ENCODE measurements around the gene CHRM2.

The CHRM2 gene

DNA sequence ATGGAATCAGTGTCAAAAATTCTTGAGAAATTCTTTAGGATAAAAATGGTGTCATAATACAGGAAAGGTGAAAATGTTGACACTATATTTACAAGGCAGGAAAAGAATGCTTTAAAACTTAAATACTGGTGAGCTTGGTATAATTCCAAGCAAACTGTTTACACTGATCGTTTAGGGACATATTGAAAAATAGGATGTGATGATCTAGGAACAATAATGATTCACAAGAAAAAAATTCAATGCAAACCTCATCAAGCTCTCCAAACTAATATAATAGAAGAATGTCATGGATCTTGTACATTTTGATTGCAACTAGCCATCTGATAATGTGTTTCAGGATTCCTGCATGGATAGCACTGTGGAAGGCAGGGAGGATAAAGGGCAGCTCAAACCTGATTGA, 98.4 kb downstream of the CHRM2 start:
- DNase-seq: no peak

DNA sequence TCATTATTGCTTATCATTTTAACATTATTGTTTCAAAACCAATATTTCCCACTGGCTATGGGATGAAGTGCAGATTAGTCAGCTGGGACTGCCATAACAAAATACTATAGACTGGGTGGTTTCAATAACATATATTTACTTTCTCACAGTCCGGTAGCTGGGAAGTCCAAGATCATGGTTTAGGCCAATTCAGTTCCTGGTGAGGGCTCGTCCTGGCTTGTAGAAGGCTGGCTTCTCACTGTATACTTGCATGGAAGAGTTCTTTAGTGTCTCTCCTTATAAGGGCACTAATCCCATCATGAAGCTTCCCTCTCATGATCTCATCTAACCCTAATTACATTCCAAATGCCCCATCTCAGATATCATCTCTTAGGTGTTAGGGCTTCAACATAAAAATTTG, 101.3 kb downstream of the CHRM2 start:
- DNase-seq: no peak

DNA sequence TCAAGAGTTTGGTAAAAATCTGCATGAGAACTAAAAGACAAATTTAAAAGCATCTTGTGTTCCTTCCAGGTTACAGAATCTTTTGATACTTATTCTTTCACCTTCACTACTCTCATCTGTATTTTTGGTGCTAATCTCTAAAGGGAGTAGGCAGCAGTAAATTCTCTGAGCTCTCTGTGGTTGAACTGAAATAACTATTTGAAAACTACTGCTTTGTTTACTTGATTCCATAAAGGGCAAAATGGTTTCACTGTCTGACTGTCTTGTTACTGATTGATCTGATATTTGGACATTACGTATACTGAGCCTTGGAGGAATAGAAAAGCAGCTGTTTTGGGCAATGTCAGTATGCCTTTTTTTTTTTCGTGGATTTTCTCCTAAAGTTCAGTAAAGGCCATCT, 103.3 kb downstream of the CHRM2 start:
- no peak for DNase-seq

DNA sequence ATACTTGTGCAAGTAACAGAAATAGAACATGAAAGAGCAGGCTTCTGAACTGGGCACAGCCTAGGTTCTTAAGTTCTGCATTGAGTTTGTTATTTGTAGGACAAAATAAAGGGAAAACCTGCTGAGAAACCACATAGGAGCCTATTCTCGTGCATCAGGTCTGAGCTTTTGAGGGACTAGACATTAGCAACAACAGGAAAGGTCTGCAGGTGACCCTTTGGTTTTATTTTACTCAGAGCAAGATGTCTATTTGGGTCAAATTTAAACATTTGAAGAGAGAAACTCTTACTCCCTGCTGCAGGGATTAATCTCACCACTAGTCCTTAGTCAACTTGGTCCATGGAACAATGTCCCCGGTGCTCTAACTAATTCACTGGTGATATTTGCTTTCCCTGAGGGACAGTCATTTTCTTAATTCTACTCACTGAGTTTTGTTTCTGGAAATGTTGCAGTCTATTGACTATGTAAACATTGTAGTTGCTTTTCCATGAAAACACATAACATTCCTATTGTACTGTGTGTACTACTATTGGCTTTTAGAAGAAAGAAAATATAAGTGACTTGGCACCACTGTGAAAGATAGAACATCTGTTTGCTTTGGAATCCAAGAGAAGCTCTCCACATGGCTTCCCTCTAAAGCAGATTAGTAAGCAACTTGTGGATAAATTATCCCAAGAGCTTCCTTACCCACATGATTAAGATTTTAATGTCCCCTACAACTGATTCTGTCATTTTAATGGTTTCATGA, 108.2 kb downstream of the CHRM2 start:
- DNase-seq: no peak

DNA sequence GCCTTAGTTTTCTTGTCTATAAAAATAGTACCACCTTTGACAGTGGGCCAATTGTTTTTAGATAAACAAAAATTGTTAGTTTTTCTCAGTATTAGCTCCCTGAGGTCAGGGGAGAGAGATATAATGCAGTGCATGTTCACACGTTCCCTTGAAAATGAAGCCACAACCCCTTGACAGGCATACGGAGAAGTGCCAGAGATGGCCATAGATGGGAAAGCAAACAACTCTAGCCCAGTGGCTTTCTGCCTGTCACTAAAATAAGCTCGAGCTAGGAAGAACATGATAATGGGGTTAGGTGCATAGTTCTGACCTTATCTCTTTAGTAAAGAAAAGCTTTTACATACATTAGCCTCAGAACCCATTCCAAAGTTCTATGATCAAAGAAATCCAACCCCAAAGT, 124.9 kb downstream of the CHRM2 start:
- DNase-seq: no peak

DNA sequence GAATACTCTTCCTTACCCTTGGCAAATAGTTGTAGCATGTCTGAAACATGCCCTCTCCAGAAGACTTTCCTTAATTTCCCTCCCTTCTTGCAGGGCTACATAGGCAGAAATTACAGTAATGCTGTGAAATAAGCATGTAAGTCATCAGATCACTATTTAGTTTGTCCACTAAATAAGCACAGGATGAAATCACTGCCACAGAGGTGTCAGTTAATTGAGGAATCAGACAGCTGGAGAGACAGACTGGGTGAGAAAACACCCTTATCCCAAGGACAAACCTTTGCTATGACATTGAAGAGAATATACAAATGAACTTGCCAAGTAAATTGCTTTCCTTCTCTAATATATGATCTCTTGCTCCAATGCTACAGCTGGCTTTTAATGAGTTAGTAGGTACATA, 129.3 kb downstream of the CHRM2 start:
- DNase-seq: no peak

DNA sequence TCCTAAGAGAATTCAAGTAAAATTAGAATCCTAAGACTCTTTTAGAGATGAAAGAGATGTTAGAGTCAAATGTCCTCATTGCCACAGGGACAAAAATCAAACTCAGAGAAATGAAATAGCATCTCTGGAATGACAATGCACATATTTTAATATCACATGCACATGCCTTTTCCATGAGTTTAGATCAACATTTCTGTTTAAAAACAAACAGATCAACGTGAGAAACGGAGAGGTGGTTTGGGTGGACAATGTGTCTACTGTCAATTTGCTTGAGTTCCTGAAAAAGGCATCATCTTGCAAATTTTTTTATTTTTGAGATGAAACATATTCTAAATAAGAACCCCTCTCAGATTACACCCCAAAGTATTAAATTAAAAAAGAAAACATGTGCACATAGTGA, 130.0 kb downstream of the CHRM2 start:
- no peak for DNase-seq

DNA sequence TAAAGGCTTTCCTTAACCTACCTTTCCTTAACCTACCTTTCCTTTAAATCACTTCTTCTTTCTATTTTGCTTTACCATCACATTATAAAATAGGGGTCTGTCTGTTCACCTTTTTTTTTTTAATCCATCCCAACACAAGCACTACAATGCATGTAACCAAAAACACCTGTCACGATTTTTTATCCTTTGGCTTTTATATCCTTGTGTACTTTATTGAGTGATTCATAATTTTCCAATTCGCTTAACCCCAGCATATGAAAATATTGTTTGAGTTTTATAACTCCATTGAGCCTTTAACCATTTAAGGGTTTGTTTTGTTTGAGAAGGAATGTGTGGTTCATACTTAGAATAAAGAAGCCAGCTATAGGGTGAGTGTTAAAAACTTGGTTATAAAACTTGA, 132.2 kb downstream of the CHRM2 start:
- no peak for DNase-seq

DNA sequence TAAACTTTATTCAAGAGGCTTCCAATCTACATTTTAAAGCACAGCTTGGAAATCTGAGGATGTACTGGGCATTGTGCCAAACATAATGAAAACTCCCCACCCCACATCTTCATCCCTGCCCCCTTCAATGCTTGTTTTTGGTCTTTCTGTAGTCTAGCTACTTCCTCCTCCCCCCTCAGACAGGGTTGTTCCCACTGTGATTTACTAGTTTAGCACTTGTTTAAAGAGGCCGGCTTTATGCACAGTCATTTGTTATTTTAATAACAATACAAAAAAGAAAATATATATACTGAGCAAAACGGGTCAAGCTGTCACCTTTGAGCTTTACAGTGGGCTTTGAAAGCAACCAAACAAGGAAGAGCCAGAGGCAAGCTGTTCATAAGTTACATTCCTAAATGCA, 132.6 kb downstream of the CHRM2 start:
- no peak for DNase-seq

DNA sequence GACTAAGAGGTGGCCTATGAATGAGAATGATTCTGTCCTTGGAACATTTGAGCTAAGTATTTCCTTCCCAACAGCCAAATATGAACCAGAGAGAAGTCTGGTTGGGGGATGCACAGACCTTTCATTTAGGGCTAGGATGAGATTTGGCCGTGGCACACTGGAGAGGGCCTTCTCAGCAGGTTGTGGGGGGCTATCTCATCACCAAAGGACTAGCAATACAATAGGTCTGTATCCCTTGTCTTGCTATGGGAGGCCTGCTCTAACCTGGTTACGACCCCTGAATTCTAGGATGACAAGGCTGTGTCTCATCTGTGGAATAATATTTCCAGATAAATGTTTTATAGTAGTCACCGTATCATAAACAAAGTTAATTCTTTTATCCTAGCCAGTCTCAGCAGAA, 133.0 kb downstream of the CHRM2 start:
- no peak for DNase-seq

DNA sequence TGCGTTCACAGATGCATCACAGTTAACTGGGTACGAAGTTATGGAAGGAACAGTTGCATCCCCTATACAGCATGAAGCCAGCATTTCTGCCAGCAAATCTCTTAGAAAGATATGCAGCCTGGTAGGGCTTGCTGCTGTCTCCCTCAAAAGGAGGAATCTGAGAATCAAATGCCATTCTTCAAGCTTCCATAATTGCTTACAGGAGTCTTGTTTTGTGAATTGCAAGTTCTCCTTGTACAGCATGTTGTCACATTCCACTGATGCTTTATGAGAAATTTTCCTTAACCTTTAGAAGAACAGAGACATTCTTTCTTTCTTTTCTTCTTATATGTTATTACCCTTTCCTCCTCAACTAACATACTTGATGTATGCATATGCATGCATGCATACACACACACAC, 134.6 kb downstream of the CHRM2 start:
- DNase-seq: no peak

DNA sequence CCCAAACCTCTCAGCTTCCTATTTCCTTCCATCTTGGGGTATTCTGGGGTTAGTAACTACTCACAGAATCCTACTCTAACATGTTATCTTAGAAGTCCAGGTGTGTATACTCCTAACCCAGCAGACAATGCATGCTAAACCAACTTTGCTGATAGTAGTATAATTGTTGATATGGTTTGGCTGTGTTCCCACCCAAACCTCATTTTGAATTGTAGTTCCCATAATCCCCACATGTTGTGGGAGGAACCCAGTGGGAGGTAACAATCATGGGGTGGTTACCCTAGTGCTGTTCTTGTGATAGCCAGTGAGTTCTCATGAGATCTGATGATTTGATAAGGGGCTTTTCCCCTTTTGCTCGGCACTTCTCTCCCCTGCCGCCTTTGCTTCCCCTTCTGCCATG, 135.1 kb downstream of the CHRM2 start:
- DNase-seq: no peak

DNA sequence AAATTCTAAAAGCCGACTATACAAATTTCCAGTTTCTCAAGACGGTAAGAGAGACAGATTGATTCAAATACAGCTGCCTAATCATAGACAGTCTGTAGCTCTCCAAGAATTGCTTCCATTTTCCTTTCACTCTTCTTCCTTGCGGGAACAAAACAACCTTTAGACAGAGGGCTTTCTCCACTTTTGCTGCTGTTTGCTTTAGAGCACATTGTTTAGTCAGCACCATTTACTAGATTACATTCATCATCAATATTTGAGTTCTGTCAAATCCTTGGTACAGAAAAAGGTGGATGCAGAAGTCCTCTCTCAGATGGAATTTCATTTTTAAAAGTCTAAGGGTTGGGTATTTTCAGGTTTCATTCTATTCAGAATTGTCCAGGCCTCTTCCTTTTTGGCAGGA, 137.4 kb downstream of the CHRM2 start:
- no peak for DNase-seq

DNA sequence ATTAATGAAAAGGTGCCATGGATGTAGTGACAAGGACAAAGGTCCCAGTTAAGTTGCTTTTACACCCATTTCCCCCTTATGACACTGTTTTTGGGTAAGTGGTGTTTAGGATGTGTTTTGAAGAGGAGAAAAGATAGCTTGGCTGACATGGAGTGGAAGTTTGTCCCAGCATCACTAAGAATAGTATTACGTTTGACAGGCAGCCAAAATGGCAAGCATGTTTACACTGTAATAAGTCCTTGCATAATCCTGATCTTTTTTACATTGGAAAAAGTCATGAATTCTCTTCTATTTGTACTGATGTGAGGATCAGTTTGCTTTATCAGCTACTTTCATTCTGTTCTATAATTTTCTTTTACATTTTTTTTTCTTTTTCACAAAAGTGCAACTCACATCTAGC, 137.8 kb downstream of the CHRM2 start:
- DNase-seq: no peak

DNA sequence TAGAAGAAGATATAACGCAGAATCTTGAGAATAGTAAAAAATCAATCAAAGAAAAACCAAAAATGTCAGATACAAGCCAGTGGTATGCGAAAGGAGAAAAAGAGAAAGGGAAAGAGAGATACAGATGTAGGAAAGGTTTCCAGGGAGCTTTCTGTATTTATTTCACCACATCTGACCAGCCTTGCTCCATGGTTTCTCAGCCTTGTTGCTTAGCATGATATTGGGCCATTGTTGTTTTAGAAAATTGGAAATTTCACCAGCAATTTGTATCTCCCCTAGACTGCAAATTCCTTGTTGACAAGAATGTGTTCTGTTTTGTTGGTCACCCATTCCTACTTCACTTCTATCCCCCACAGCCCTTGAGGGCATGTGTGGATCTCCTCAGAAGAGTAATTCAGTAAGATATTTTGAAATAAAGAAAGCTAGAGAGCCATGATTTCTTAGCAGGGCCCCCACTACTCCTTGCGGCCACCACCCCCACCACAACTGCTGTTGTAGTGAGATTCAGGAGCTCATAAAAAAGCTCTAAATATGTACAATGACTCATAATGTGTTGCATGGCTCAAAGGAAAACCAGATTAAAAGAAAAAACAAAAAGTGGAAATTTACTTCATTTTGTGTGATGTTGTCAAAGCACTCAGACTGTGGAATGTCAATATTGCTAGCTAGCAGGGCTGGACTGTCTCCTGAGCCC, 138.7 kb downstream of the CHRM2 start:
- DNase-seq: no peak

DNA sequence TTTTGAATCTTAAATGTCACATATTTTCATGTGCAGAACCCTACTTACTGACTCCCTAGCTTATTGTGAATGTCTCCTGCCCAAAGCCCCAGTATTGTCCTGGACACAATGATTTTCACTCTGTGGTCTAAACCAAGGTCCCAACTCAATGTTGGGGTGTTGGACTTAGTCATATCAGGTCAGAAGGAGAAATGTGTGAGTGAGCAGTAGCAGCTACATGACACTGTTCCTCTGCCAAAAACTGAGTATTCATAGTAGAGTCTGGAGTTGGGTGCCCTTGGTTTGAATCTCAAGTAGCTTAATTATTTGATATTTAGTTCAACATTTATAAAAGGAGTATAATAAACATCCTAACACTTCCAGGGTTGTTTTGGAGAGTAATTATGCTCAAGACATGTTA, 141.0 kb downstream of the CHRM2 start:
- DNase-seq: no peak

DNA sequence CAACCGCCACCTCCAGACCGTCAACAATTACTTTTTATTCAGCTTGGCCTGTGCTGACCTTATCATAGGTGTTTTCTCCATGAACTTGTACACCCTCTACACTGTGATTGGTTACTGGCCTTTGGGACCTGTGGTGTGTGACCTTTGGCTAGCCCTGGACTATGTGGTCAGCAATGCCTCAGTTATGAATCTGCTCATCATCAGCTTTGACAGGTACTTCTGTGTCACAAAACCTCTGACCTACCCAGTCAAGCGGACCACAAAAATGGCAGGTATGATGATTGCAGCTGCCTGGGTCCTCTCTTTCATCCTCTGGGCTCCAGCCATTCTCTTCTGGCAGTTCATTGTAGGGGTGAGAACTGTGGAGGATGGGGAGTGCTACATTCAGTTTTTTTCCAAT, 146.6 kb downstream of the CHRM2 start:
- DNase-seq: no peak

DNA sequence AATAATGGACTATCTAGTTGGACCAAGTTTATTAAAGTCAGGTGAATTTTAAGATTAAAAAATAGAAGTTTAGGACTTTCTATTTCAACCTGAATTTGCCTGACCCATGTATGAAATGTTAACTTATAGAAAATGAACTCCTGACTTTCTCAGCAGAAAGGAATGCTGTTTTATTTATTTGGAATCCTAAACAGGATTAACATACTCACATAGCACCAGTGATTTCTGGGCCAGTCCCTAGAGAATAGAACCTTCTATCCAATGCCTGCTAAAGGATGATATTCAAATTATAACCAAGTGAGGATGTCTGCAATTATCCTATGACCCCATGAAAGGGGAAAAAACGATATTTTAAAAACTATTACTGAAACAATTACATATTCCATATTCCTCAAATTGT, 148.8 kb downstream of the CHRM2 start:
- DNase-seq: no peak

DNA sequence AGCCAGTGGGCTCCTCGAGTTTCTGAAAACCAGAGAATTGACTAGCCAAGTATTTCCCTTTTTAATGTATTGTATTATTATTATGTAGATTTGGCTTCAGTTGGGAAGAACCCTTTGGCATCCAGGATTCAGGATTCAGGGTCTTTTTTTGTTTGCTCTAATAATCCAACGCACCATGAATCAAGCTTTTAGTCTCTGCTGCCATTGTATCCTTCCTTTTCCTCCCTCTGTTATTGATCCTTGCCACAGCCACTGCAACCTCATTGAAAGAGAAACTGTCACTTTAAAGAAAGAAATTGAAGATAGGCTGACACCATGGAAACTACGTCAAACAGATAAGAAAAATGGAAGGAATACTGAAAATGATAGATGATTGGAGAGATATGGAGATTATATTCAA, 150.0 kb downstream of the CHRM2 start:
- DNase-seq: no peak

DNA sequence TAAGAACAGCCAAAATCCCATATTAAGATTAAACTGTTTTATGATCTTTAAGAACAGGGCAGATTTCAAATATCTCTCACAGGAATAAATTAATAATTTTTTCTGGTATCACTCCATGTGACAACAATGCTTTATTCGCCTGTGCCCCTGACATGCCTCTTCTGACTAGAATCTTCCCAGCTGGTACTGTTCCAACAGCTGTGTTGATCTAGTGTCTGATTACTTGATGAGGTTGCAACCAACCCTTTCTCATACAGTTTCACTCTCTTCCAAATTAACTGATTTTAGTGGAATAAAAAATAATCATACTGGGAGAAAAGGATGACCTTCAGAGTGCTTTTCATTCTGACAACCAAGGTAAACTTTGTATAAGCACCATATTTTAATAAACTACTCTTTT, 151.9 kb downstream of the CHRM2 start:
- no peak for DNase-seq

DNA sequence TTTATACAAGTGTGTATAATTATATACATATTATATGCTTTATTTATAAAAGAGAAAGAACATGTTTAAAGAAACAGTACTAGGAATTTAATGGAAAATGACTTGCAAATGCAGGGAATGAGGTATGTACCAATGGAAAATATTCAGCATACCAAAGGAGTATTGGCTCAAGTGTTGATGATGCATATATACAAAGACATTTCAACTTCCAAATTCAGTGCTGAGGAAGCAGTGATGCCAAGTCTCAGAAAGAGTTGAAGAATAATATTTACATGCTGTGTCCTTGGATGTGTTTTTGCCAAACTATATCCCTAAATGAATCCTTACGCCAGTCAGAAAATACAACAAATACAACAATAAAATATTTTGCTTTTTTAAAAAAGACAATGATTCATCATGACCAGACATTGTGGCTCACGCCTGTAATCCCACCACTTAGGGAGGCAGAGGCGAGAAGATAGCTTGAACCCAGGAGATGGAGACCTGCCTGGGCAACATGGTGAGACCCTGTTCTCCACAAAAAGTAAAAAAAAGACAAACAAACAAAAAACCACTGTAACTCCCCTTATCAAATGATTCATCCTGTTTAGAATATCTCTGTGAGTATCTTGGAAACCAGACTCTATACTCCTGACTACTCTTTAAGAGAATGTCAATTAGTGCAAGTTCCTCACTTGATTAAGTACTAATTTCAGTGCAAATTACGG, 157.2 kb downstream of the CHRM2 start:
- DNase-seq: no peak

DNA sequence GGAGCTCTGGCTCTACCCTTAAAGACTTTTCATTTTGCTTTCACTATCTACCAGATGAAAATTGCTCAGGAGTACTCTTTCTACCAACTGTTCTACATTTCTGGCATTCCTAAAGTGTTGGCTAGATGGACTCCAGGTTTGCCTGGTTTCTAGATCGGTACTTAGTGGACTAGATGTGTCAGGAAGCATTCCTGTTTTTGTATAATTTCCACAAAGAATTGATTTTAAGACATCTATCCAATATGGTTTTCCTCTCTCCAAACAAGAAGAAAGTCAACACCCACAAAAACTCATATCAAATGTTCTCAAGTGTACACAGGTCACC, 157.7 kb downstream of the CHRM2 start:
- no peak for DNase-seq

DNA sequence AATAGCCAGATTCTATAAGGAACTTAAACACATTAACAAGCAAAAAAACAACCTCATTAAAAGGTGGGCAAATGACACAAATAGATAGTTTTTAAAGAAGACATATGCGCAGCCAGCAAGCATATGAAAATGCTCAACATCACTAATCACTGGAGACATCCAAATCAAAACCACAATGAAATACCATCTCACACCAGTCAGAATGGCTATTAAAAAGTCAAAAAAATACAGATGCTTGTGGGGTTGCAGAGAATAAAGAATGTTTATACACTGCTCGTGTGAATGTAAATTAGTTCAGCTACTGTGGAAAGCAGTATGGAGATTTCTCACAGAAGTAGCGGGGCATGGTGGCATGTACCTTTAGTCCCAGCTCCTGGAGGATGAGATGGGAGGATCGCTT, 164.0 kb downstream of the CHRM2 start:
- no peak for DNase-seq

DNA sequence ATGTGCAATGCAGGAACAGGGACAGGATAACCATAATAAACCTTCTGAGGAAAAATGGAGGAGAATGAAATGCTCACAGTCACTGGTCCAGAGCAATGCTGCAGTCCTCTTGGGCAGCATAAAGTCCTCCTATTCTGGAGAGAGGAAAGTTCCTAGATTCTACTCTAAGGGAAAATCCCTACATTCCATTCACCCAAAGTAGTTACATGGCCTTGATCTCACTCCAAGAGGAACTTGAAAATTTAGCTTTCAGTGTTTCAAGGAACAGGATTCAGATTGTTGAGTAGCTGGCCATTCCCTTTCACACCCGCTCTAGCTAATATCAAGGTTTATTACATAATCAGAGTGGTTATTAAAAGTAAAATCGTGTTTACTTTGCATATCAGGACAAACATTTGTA, 168.3 kb downstream of the CHRM2 start:
- no peak for DNase-seq

DNA sequence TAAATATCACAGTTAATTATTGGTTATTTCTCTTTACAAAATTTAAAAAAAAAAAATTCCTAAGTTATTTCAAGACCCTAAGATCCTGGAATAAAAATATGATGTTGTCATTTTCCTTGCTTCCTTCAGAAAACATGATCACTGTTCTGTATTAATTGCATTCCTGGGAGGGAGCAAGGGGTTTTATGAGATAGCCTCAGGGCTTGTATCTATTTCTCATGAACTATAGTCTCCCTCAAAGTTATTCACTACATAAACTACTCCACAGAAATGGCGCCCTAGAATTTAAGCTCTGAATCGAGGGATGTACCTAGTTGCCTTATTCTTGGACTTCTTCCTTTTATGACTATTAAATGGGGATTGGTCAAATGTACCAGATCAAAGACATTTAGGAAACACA, 170.3 kb downstream of the CHRM2 start:
- no peak for DNase-seq

Data from activated CD8-positive, alpha-beta memory T cell treated with anti-CD3 and anti-CD28 coated beads for 24 hours (primary cell).